HG02798 (cell line): ENCODE data around the gene OR10G6.
"Not testable (repeated sequence)": the region's sequence is repeated elsewhere in the genome, so short reads cannot be mapped to it uniquely, and the experiment has no call there.

Experiments used
- ATAC-seq: cut with Tn5 transposase; IDR thresholded peaks from one replicate; pipeline ENCODE4 v1.9.1; 2021; ENCODE audit warnings: mild to moderate bottlenecking; ENCODE audit not compliant: unreplicated experiment, poor library complexity

The OR10G6 gene

GRCh38 chr11:123995119-123995518, at the start of gene OR10G6:
Gene OR10G6 (minus strand): TSS chr11:123995161. CDS start chr11:123995161, 0 bp downstream.
- ATAC-seq, result no peak

- no peak for ATAC-seq
Observed at GRCh38 chr11:124043420-124043819, 48.5 kb upstream of the OR10G6 start.

GRCh38 chr11:124041254-124041653, 46.3 kb upstream of the OR10G6 start, which contains the start of gene OR10G7:
Gene OR10G7 (minus strand): TSS chr11:124041325. CDS start chr11:124039001, 2,324 bp downstream.
- ATAC-seq, result no peak

GRCh38 chr11:124039557-124039956, 44.6 kb upstream of the OR10G6 start:
- ATAC-seq, result no peak

GRCh38 chr11:124036666-124037065, 41.7 kb upstream of the OR10G6 start:
- ATAC-seq, result no peak

- no peak for ATAC-seq
Observed at GRCh38 chr11:124026498-124026897, 31.5 kb upstream of the OR10G6 start, which contains the start of gene OR10G8. Gene OR10G8 (plus strand): TSS chr11:124026798. CDS start chr11:124029623, 2,825 bp downstream.

- ATAC-seq, result not testable (repeated sequence)
Observed at GRCh38 chr11:124015837-124016236, 20.9 kb upstream of the OR10G6 start.

GRCh38 chr11:124012697-124013096, 17.7 kb upstream of the OR10G6 start, which contains the start of gene OR10G4:
Gene OR10G4 (plus strand): TSS chr11:124012997. CDS start chr11:124015575, 2,578 bp downstream.
- no peak for ATAC-seq

- no peak for ATAC-seq
Observed at GRCh38 chr11:123979311-123979710, 15.7 kb downstream of the OR10G6 start.

GRCh38 chr11:123977731-123978347, 17.1 kb downstream of the OR10G6 start, which contains the start of gene OR10S1:
Gene OR10S1 (minus strand): TSS chr11:123977781. CDS start chr11:123977664, 117 bp downstream.
- ATAC-seq, result no peak

- no peak for ATAC-seq
Observed at GRCh38 chr11:123976770-123977560, 18.0 kb downstream of the OR10G6 start.

GRCh38 chr11:123973816-123974215, 21.1 kb downstream of the OR10G6 start:
- ATAC-seq, result no peak

GRCh38 chr11:123956752-123957151, 38.2 kb downstream of the OR10G6 start:
- no peak for ATAC-seq

- ATAC-seq, result no peak
Observed at GRCh38 chr11:123945132-123945531, 49.8 kb downstream of the OR10G6 start.
